ENCODE data around the gene MEIOSIN. TPM values are rescaled to one million over a fixed set of nuclear protein-coding genes. Genes with fewer than 3 reads are reported as not detected.
A peak's percentile ranks its signal among the peaks of the same experiment; 100 is the strongest.

Gene MEIOSIN
- total and polyA plus RNA-seq, 9 of the 15 experiments (the other 6 are each of a cell fraction or from before 2014, with no cell fraction given): 0.06 to 2.0 (median 0.76) TPM

DNA sequence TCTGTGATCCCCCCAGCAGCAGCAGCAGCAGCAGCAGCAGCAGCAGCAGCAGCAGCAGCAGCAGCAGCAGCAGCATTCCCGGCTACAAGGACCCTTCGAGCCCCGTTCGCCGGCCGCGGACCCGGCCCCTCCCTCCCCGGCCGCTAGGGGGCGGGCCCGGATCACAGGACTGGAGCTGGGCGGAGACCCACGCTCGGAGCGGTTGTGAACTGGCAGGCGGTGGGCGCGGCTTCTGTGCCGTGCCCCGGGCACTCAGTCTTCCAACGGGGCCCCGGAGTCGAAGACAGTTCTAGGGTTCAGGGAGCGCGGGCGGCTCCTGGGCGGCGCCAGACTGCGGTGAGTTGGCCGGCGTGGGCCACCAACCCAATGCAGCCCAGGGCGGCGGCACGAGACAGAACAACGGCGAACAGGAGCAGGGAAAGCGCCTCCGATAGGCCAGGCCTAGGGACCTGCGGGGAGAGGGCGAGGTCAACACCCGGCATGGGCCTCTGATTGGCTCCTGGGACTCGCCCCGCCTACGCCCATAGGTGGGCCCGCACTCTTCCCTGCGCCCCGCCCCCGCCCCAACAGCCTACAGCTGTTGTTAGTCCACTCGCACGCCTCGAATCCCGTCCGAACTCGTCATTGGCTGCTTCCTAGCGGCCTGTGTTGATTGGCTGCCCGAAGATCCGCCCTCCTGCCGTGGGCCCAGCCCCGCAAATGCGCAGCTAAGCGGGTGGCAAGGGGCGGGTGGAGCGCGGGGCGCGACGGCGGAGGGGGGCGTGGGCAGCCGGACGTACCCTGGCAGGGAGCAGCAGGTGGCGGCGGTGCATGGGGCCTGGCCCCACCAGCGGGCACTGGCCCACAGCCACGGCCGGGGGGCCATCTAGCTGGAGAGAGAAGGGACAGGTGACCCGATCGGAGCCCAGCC is 37.2 kb downstream of the MEIOSIN start (continued):
- TF ChIP-seq, protein P1, sequence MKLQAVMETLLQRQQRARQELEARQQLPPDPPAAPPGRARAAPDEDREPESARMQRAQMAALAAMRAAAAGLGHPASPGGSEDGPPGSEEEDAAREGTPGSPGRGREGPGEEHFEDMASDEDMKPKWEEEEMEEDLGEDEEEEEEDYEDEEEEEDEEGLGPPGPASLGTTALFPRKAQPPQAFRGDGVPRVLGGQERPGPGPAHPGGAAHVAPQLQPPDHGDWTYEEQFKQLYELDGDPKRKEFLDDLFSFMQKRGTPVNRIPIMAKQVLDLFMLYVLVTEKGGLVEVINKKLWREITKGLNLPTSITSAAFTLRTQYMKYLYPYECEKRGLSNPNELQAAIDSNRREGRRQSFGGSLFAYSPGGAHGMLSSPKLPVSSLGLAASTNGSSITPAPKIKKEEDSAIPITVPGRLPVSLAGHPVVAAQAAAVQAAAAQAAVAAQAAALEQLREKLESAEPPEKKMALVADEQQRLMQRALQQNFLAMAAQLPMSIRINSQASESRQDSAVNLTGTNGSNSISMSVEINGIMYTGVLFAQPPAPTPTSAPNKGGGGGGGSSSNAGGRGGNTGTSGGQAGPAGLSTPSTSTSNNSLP (IDR thresholded peaks at IDR 0.05; ENCODE audit: borderline replicate concordance, low read depth, low read length): no peak
- TF ChIP-seq EP400 (IDR thresholded peaks at IDR 0.05) (peak; percentile 76), TBP (optimal IDR thresholded peaks at IDR 0.05; ENCODE audit: low read depth, low read length) (peak; percentile 56), NELFE (IDR thresholded peaks at IDR 0.05; ENCODE audit: insufficient read depth, insufficient read length) (no peak), L3MBTL2 (IDR thresholded peaks at IDR 0.05) (peak; percentile 96), CEBPB (tag; IDR thresholded peaks at IDR 0.05) (no peak), THRAP3 (IDR thresholded peaks at IDR 0.05; ENCODE audit: borderline replicate concordance) (no peak), MYNN (IDR thresholded peaks at IDR 0.05) (peak; percentile 79), MYNN (CRISPR knock-in tag; IDR thresholded peaks at IDR 0.05) (no peak), TRIM24 (IDR thresholded peaks at IDR 0.05) (no peak)
- TF ChIP-seq, protein P2, sequence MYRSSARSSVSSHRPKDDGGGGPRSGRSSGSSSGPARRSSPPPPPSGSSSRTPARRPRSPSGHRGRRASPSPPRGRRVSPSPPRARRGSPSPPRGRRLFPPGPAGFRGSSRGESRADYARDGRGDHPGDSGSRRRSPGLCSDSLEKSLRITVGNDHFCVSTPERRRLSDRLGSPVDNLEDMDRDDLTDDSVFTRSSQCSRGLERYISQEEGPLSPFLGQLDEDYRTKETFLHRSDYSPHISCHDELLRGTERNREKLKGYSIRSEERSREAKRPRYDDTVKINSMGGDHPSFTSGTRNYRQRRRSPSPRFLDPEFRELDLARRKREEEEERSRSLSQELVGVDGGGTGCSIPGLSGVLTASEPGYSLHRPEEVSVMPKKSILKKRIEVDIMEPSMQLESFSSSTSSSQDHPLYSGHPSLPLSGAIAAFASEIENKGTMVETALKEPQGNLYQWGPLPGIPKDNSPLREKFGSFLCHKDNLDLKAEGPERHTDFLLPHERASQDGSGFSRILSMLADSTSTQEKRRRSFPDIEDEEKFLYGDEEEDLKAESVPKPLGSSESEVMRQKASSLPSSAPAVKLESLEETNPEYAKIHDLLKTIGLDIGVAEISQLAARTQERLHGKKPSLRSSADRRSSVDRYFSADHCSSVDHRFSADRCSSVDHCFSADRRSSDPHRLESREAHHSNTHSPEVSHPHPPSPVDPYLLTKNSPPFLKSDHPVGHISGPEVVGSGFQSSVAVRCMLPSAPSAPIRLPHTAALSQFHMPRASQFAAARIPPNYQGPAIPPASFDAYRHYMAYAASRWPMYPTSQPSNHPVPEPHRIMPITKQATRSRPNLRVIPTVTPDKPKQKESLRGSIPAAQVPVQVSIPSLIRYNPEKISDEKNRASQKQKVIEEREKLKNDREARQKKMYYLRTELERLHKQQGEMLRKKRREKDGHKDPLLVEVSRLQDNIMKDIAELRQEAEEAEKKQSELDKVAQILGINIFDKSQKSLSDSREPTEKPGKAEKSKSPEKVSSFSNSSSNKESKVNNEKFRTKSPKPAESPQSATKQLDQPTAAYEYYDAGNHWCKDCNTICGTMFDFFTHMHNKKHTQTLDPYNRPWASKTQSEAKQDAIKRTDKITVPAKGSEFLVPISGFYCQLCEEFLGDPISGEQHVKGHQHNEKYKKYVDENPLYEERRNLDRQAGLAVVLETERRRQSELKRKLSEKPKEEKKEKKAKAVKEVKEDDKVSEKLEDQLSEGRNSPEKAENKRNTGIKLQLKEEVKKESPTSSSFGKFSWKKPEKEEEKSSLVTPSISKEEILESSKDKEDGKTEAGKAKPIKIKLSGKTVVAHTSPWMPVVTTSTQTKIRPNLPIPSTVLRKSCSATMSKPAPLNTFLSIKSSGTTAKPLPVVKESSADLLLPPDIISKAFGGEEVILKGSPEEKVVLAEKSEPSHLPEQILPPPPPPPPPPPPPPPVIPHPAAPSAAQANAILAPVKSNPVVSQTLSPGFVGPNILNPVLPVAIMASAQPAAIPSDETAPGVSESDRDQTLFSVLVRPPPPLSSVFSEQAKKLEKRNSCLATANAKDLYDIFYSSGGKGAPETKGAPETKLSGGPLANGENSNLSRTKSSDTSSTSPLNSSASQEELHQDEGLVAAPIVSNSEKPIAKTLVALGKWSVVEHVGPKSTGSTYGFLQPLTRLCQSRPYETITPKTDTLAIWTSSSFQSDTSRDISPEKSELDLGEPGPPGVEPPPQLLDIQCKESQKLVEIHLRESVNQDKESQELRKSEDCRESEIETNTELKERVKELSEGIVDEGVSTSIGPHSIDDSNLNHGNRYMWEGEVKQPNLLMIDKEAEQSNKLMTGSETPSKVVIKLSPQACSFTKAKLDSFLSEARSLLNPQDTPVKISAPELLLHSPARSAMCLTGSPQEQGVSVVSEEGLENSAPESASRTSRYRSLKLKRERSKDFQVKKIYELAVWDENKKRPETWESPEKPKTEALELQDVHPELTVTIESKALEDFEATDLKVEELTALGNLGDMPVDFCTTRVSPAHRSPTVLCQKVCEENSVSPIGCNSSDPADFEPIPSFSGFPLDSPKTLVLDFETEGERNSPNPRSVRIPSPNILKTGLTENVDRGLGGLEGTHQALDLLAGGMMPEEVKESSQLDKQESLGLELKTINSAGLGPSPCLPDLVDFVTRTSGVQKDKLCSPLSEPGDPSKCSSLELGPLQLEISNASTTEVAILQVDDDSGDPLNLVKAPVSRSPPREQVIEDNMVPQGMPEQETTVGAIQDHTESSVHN (IDR thresholded peaks at IDR 0.05; ENCODE audit: borderline replicate concordance in 1 of 2, low read depth in 1 of 2): peak in 1 of 2 experiments; percentile 50; a peak in 2 of 4 replicates
- TF ChIP-seq, protein P3, sequence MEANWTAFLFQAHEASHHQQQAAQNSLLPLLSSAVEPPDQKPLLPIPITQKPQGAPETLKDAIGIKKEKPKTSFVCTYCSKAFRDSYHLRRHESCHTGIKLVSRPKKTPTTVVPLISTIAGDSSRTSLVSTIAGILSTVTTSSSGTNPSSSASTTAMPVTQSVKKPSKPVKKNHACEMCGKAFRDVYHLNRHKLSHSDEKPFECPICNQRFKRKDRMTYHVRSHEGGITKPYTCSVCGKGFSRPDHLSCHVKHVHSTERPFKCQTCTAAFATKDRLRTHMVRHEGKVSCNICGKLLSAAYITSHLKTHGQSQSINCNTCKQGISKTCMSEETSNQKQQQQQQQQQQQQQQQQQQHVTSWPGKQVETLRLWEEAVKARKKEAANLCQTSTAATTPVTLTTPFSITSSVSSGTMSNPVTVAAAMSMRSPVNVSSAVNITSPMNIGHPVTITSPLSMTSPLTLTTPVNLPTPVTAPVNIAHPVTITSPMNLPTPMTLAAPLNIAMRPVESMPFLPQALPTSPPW (CRISPR knock-in tag; IDR thresholded peaks at IDR 0.05): peak; percentile 88
- TF ChIP-seq, protein P4, sequence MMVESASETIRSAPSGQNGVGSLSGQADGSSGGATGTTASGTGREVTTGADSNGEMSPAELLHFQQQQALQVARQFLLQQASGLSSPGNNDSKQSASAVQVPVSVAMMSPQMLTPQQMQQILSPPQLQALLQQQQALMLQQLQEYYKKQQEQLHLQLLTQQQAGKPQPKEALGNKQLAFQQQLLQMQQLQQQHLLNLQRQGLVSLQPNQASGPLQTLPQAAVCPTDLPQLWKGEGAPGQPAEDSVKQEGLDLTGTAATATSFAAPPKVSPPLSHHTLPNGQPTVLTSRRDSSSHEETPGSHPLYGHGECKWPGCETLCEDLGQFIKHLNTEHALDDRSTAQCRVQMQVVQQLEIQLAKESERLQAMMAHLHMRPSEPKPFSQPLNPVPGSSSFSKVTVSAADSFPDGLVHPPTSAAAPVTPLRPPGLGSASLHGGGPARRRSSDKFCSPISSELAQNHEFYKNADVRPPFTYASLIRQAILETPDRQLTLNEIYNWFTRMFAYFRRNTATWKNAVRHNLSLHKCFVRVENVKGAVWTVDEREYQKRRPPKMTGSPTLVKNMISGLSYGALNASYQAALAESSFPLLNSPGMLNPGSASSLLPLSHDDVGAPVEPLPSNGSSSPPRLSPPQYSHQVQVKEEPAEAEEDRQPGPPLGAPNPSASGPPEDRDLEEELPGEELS (CRISPR knock-in tag; IDR thresholded peaks at IDR 0.05; ENCODE audit: borderline replicate concordance): no peak
